Sigmoid colon (tissue), 7 donors: ENCODE data around the gene GABRD. TPM values are rescaled to one million over a fixed set of nuclear protein-coding genes. Genes with fewer than 3 reads are reported as not detected.

ENCODE experiments used
- DNase-seq: peaks from one replicate; pipeline ENCODE4 v3.0.0-alpha.2; 2019
- H3K27ac ChIP-seq, 4 donors: fragments of 200-600 bp; sonication (generic); one replicate each; pipeline ENCODE4 v1.5.1; 2016 to 2019; ENCODE audit warnings: mild to moderate bottlenecking in 1 of 4
- H3K27me3 ChIP-seq, 3 donors: fragments of 200-600 bp; sonication (generic); one replicate each; pipeline ENCODE4 v1.5.1; 2019; ENCODE audit warnings: mild to moderate bottlenecking in 1 of 3
- H3K36me3 ChIP-seq, 4 donors: fragments of 200-600 bp; sonication (generic); one replicate each; pipeline ENCODE4 v1.5.1; 2016 to 2019
- H3K4me1 ChIP-seq, 4 donors: fragments of 200-600 bp; sonication (generic); one replicate each; pipeline ENCODE4 v1.5.1; 2017 to 2019
- H3K4me3 ChIP-seq, 4 donors: fragments of 200-600 bp; sonication (generic); one replicate each; pipeline ENCODE4 v1.5.1; 2017 to 2019; ENCODE audit warnings: mild to moderate bottlenecking in 2 of 4, moderate library complexity in 1 of 4
- H3K9me3 ChIP-seq, 4 donors: fragments of 200-600 bp in 3 of 4; sonication (generic) in 3 of 4; one replicate each; pipeline versions ENCODE4 v1.5.1 to v1.6.1; 2013 to 2019
- CTCF ChIP-seq, 4 experiments: fragments of 450-650 bp in 3 of 4; fragments of 200-600 bp in 1 of 4; IDR thresholded peaks; one replicate each; pipeline ENCODE4 v1.5.1; 2016 to 2019; ENCODE audit warnings: antibody characterized with exemption in 4 of 4, mild to moderate bottlenecking in 3 of 4, moderate library complexity in 2 of 4
- EP300 ChIP-seq, 4 donors: sonication (generic); formaldehyde crosslinking; IDR thresholded peaks; one replicate each; pipeline ENCODE4 v1.6.1; 2017; ENCODE audit warnings: antibody characterized with exemption in 4 of 4
- POLR2A ChIP-seq, 2 donors: fragments of 450-650 bp; IDR thresholded peaks; one replicate each; pipeline ENCODE4 v1.6.1; 2016; ENCODE audit warnings: antibody characterized with exemption in 2 of 2, mild to moderate bottlenecking in 2 of 2, moderate library complexity in 2 of 2
- POLR2AphosphoS5 ChIP-seq, 4 donors: sonication (generic); formaldehyde crosslinking; IDR thresholded peaks; one replicate each; pipeline ENCODE4 v1.6.1; 2017; ENCODE audit warnings: antibody characterized with exemption in 4 of 4
- WGBS, 2 donors: extraction: QIAGEN DNeasy Blood & Tissue Kit; methylation state at CpG; one replicate each; pipeline ENCODE4 v1.1.7; 2013; 5-methylcytosine and 5-hydroxymethylcytosine counted together
- intact Hi-C: fragments of 100-400 bp; cut with DNase I; formaldehyde crosslinking; loops from one replicate; pipeline ENCODE4 v1.15.1; 2023
- polyA plus RNA-seq, 3 donors: library from polyadenylated mRNA; stranded (reverse); fragments of 200-250 nt; gene quantifications; one replicate each; pipeline ENCODE4 v1.2.3, GENCODE V29; 2013
- total RNA-seq, 4 donors: library from RNA; depleted of rRNA; stranded (reverse); fragments of >200 nt; gene quantifications; one replicate each; pipeline ENCODE4 v1.1.0, GENCODE V29; 2016
- donor health status: healthy with polysubstance abuse.
- donor health status: Bipolar disorder and iron deficiency.
- donor health status: healthy.

Gene GABRD
- total and polyA plus RNA-seq, 7 donors = 0.51 TPM; not detected in 6

- no peak for DNase-seq
- Histone ChIP-seq H3K4me3 (no peak overlapping the region), H3K36me3 (no peaks in the 10 kb centered on the region), H3K27me3 (peaks cover 0 to 39% (median 0%) of the 10 kb centered on the region in 3 donors), H3K27ac (no peak overlapping the region), H3K9me3 (no peaks in the 10 kb centered on the region), H3K4me1 (no peaks in the 10 kb centered on the region)
- TF ChIP-seq CTCF (IDR thresholded peaks at IDR 0.05) (no peak), POLR2A (IDR thresholded peaks at IDR 0.05) (no peak), EP300 (IDR thresholded peaks at IDR 0.05) (no peak), POLR2AphosphoS5 (IDR thresholded peaks at IDR 0.05) (no peak)
- 70 to 81% methylated on average over 33 of the region's 33 CpGs for WGBS, 2 donors
- intact Hi-C loops = no loop called here
Measured at GRCh38 chr1:2031546-2032540, 12.7 kb downstream of the GABRD start.

- H3K27ac ChIP-seq = no peak overlapping the region
- DNase-seq = no peak
- peaks cover 0 to 43% (median 0%) of the 10 kb centered on the region in 3 donors for H3K27me3 ChIP-seq
- intact Hi-C loops = no loop called here
- TF ChIP-seq POLR2AphosphoS5 (IDR thresholded peaks at IDR 0.05) = no peak
- TF ChIP-seq CTCF (IDR thresholded peaks at IDR 0.05) = no peak
- no peak overlapping the region for H3K4me3 ChIP-seq
- WGBS, 2 donors = 75 to 80% methylated on average over 14 of the region's 14 CpGs
- H3K36me3 ChIP-seq = no peaks in the 10 kb centered on the region
- H3K9me3 ChIP-seq = no peaks in the 10 kb centered on the region
- H3K4me1 ChIP-seq = no peaks in the 10 kb centered on the region
Measured at GRCh38 chr1:2032737-2033136, 13.6 kb downstream of the GABRD start.

DNA sequence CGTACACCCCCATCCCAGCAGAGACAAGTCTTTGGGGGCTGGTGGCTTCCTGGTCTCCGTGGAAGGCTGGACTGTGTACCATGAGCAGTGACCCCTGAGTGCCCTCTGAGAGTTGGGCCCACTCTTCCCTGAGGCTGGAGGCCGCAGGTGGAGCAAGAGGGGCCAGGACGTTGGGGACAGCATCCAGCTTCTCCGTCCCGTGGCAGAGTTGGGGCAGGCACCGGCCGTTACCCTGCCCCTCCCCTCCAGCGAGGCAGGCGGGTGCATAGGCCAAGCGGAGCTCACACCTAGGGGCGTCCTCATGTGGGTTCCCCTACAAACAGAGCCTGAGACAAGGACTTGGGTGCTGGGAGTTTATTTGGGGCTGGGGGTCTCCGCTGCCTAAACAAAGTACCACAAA is 14.0 kb downstream of the GABRD start:
- Histone ChIP-seq H3K9me3 (no peaks in the 10 kb centered on the region), H3K27ac (no peak overlapping the region), H3K4me3 (no peak overlapping the region), H3K4me1 (no peaks in the 10 kb centered on the region), H3K36me3 (no peaks in the 10 kb centered on the region), H3K27me3 (peaks cover 0 to 43% (median 0%) of the 10 kb centered on the region in 3 donors)
- intact Hi-C loops = no loop called here
- DNase-seq = no peak
- WGBS, 2 donors = 61 to 77% methylated on average over 13 of the region's 13 CpGs
- no peak for TF ChIP-seq EP300 (IDR thresholded peaks at IDR 0.05)
- no peak for TF ChIP-seq CTCF (IDR thresholded peaks at IDR 0.05)
- no peak for TF ChIP-seq POLR2A (IDR thresholded peaks at IDR 0.05)
- no peak for TF ChIP-seq POLR2AphosphoS5 (IDR thresholded peaks at IDR 0.05)

DNA sequence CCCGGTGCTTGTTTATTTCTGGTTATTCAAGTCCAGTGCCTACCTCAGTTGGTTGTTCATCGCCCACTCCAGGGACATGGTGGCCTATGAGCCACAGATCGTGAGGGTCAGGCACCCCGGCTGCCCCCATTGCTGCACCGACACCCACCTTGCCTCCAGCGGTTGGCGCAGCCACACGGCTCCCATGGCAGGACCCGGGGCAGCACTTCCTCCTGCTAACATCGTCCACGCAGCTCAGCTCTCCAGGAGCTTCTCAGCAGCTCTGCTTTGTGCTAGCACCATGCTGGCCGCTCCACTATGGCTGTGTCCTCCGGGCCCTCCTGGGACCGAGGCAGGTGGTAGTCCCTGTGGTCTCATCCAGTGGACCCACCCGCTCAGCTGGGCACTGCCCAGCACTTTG is 17.1 kb downstream of the GABRD start:
- H3K36me3 ChIP-seq = no peaks in the 10 kb centered on the region
- no peak overlapping the region for H3K4me3 ChIP-seq
- no peak for TF ChIP-seq EP300 (IDR thresholded peaks at IDR 0.05)
- TF ChIP-seq POLR2AphosphoS5 (IDR thresholded peaks at IDR 0.05) = no peak
- no peak for TF ChIP-seq CTCF (IDR thresholded peaks at IDR 0.05)
- no peak for TF ChIP-seq POLR2A (IDR thresholded peaks at IDR 0.05)
- H3K9me3 ChIP-seq = peaks cover 0 to 2% (median 0%) of the 10 kb centered on the region in 4 donors
- H3K4me1 ChIP-seq = no peaks in the 10 kb centered on the region
- DNase-seq = no peak
- peaks cover 0 to 30% (median 0%) of the 10 kb centered on the region in 3 donors for H3K27me3 ChIP-seq
- no peak overlapping the region for H3K27ac ChIP-seq
- 87 to 88% methylated on average over 15 of the region's 15 CpGs for WGBS, 2 donors
- intact Hi-C loops = no loop called here
